Stimulated activated CD8-positive, alpha-beta memory T cell treated with anti-CD3 and anti-CD28 coated beads, Interleukin-4, amount 100 ng/mL, for 1 hour (primary cell): ENCODE data around the gene GRM7.

ENCODE experiments used
- DNase-seq, 2 donors: peaks; one replicate each; pipeline ENCODE4 v3.0.0-alpha.2; 2020; ENCODE audit warnings: low read depth in 2 of 2, low spot score in 1 of 2

GRM7 gene

GRCh38 chr3:7760718-7761117 lies 899.8 kb downstream of the GRM7 start:
- no peak for DNase-seq

GRCh38 chr3:7764115-7764514 lies 903.2 kb downstream of the GRM7 start:
- DNase-seq = no peak

DNA sequence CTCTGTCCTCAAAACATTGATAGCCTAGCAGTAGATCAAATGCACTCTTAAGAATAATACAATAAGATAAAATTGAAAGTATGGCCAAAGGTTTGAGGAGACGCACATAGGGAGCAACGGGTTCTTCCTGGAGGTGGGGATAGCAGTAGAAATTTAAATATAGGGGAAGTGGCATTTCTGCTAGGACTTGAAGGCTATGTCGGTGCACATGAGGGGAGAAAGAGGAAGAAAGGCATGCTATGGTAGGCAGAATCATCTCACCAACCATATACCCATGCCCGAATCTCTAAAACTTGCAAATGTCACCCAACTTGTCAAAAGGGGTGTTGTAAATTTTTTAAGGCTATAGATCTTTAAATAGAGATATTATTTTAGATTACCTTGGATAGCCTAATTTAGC lies 905.6 kb downstream of the GRM7 start:
- no peak for DNase-seq

- DNase-seq = no peak
These were observed 918.4 kb downstream of the GRM7 start for GRCh38 chr3:7779331-7779730.

- no peak for DNase-seq
These were observed 920.5 kb downstream of the GRM7 start for GRCh38 chr3:7781395-7781794.

DNA sequence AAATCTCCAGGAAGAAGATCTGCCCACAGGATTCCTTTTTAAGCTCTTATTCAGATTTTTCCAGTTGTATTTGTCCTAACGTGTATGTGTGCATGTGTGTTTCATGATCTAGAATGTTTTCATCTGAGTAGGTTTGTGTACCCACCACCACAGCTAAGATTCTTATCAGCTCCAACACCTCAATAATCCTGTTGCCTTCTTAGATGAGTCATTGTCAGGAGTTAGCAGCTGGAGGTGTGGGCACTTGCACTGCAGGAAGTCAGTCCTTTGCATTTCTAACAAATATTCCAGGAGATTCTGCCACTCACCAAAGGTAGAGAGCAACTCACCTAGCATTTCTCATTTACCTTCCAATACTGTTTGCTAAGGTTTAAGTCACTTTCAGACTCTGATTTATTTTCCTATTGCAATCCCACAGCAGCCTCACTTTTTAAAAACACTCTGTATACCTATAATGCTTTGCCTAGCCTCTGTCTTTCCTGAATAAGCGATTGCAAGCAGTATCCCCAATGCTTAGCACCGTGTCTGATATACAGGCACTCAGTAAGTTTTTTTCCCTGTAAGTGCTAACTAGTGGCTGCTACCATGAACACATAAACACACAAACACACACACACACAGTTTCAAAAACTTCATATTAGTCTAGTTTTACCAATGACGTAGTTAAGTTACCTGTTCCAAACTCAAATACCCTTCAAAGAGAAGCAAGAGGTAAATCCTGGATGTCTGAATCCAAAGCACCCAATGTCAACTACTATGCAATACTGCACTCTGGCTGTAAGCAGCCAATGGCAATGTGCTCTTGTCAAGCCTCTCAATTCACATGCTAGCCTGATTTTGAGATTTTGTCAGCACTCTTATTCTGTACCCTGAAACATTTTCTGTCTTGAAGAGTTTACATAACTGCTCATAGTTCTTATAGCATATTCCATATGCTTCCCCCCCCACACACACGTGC lies 927.2 kb downstream of the GRM7 start:
- DNase-seq = no peak

- DNase-seq = no peak
These were observed 928.0 kb downstream of the GRM7 start for GRCh38 chr3:7788881-7789280.

DNA sequence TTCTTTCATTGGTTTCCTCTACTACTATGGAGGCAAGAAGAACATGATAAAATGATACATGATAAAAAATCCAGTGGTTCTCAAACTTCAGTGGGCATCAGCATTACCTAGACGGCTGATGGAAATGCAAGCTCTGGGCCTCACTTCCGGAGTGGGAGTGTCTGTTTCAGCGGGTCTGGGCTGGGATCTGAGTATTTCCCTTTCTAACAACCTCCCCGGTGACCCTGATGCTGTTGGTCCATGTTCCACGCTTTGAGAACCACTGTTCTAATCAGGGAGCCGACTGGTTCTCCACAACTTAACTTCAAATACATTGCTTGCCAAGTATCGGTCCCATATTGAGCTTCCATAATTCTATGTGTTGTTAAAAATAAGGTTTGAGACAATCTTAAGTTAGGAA lies 928.4 kb downstream of the GRM7 start:
- DNase-seq = no peak

DNA sequence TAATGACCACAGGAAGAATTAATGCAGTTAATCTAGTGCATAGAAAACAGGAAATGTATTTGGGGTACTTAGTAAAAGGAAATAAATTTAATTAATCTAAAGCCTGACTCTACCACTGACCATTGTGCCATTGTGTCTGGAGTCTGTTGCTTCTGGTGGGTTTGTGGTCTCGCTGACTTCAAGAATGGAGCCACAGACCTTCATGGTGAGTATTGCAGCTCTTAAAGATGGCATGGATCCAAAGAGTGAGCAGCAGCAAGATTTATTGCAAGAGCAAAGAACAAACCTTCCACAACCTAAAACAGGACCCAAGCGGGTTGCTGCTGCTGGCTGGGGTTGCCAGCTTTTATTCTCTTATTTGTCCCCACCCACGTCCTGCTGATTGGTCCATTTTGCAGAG lies 929.2 kb downstream of the GRM7 start:
- no peak for DNase-seq
